Activated CD8-positive, alpha-beta T cell treated with anti-CD3 and anti-CD28 coated beads, Interleukin-2, amount 10 ng/mL, durations not matched to agents 7 days and 5 days (primary cell): Measurements from ENCODE around the gene MUSTN1. TPM values are rescaled to one million over a fixed set of nuclear protein-coding genes. Genes with fewer than 3 reads are reported as not detected.

Source experiments
- ATAC-seq: fragments of 150-1000 bp; cut with Tn5 transposase; one replicate; pipeline ENCODE4 v1.10.0; 2021; ENCODE audit warnings: moderate library complexity
- CTCF ChIA-PET: fragments of 350-600 bp; sonication (Branson Sonifier 250); formaldehyde crosslinking; loops from one replicate; lab custom pipeline; 2021; ENCODE audit warnings: antibody characterized with exemption; lab: Charles Lee
- POLR2A ChIA-PET: fragments of 350-600 bp; sonication (Branson Sonifier 250); formaldehyde crosslinking; loops from one replicate; lab custom pipeline; 2021; ENCODE audit warnings: antibody characterized with exemption; lab: Charles Lee
- DNase-seq: peaks from one replicate; pipeline ENCODE4 v3.0.0-alpha.2; 2020
- H3K27ac Mint-ChIP-seq: one replicate; pipeline ENCODE4 v1.8.0; 2021; ENCODE audit warnings: mild to moderate bottlenecking, mixed read lengths
- H3K27me3 Mint-ChIP-seq: one replicate; pipeline ENCODE4 v1.8.0; 2021; ENCODE audit warnings: low read depth, mixed read lengths
- H3K36me3 Mint-ChIP-seq: one replicate; pipeline ENCODE4 v1.8.0; 2021; ENCODE audit warnings: low read depth, mixed read lengths
- H3K4me1 Mint-ChIP-seq: one replicate; pipeline ENCODE4 v1.8.0; 2021; ENCODE audit warnings: low read depth, mixed read lengths
- H3K4me3 Mint-ChIP-seq: one replicate; pipeline ENCODE4 v1.8.0; 2021; ENCODE audit warnings: mild to moderate bottlenecking, mixed read lengths
- H3K9me3 Mint-ChIP-seq: one replicate; pipeline ENCODE4 v1.8.0; 2022; ENCODE audit warnings: mixed read lengths; ENCODE audit not compliant: insufficient read depth
- total RNA-seq, 2 experiments: library from RNA; stranded (reverse); gene quantifications; one replicate each; pipeline ENCODE4 v1.2.3, GENCODE V29; 2021

The MUSTN1 gene
- 1 to 10 TPM; 1.5 TPM for total RNA-seq

DNA sequence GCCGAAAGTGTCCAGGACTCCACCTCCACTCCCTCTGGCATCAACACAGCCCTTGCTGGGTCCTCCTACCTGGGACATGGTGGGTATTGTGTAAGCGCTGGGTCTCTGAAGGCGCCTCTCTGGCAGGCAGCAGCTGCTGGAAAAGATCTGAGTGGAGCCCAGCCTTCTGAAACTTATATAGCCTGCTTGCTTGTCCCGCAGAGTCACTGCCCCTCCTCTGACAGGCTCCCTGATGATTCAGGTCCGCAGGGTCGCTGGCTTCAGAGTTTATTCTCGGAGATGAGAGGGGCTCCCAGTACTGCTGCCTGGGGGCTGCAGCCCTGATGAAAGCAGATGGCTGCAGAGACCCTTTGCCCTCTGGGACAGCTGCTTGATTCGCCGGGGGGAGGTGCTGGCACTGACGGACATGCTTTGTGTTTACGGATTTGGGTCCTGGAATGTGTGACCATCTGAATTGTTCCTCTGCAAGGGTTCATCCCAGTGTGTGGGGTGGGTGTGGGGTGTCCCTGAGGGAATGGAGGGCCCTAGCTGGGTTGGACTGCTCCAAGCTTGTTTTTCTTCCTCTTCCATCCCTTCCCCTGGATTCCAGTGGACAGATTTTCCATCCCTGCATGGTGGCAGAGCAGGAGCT, at the start of gene MUSTN1:
TSS of gene MUSTN1 (minus strand) at position 149 of the 631 bp plus-strand sequence. CDS start at position 78, 71 bp downstream.
- no peak for ATAC-seq
- no peak within 1 kb of the TSS for H3K27ac Mint-ChIP-seq
- ChIA-PET POLR2A (no interaction called here), CTCF (no interaction called here)
- no peaks in the 10 kb centered on the region for H3K9me3 Mint-ChIP-seq
- no peak within 1 kb of the TSS for H3K4me3 Mint-ChIP-seq
- no peak for DNase-seq
- H3K36me3 Mint-ChIP-seq = peaks cover 16% of the 10 kb centered on the region
- no peaks in the 10 kb centered on the region for H3K27me3 Mint-ChIP-seq
- H3K4me1 Mint-ChIP-seq = peaks cover 54% of the 10 kb centered on the region

DNA sequence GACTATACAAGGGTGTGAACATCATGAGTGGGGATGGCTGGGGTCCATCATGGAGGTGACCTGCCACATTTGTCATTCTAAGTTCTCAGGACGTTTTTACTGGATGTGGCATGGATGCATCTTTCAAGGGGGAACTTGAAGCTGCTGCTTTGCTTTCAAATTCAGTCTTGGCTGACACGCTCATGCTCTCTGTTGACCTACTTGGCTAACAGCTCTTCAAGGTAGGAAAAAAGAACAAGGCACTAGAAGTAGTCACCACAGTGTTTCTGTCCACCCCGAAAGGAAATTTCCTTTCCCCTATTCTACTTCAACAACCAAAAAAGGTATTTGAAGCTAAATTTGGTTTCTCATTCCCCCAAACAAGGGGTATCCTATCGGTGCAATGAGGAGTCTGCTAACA, 47.6 kb upstream of the MUSTN1 start:
- no peak for DNase-seq
- POLR2A ChIA-PET = no interaction called here
- CTCF ChIA-PET = interaction anchor here (1.1 to 1.8 kb wide), 2 partner anchors 9 to 11 kb away, joined by 5 to 7 read pairs; no protein-coding TSS in a partner anchor
- Mint-ChIP-seq H3K36me3 (peaks cover 30% of the 10 kb centered on the region), H3K4me3 (no peak overlapping the region), H3K4me1 (no peaks in the 10 kb centered on the region), H3K27ac (no peak overlapping the region), H3K27me3 (no peaks in the 10 kb centered on the region), H3K9me3 (peaks cover 6% of the 10 kb centered on the region)
- no peak for ATAC-seq

DNA sequence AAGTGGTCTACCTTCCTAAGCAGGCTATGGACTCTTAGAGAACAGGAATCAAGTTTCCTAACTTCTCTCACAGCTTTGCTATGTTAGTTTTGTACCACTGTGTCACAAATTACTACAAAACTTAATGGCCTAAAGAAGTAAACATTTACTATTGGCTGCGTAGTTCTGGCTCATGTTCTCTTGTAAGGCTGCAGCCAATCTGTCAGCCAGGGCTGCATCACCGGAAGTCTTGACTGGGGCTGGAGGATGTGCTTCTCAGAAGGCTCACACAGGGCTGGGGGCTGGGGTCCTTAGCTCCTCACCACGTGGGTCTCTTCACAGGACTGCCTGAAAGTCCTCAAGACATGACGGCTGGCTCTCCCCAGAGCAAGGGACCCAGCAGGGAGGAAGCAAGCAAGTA, 47.1 kb upstream of the MUSTN1 start:
- H3K36me3 Mint-ChIP-seq = peaks cover 28% of the 10 kb centered on the region
- POLR2A ChIA-PET = interaction anchor here (0.6 kb wide), 1 partner anchor 228 kb away, joined by 3 read pairs; no protein-coding TSS in a partner anchor

DNA sequence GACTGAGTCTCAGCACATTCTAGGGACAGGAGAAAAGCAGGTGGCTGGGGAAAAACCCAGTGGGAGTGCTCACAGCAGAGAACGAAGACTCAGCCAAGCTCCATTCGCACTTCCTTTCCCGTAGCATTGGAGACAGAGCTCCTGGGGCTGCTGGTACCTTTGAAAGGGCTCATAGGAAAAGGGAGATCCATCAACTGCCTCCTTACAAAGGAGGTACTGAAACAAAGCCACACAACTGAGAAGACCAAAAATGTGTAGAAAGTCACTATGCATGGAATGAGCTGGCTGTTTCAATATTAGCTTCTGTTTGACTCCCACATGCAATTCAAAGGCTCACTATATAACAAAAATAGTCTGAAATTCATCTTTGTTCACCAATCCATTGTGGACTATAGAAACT, 45.7 kb upstream of the MUSTN1 start:
- H3K27me3 Mint-ChIP-seq = no peaks in the 10 kb centered on the region
- peaks cover 7% of the 10 kb centered on the region for H3K4me1 Mint-ChIP-seq
- H3K36me3 Mint-ChIP-seq = peaks cover 19% of the 10 kb centered on the region
- peaks cover 6% of the 10 kb centered on the region for H3K9me3 Mint-ChIP-seq
- no peak for DNase-seq
- ATAC-seq = no peak
- no peak overlapping the region for H3K27ac Mint-ChIP-seq
- ChIA-PET CTCF (interaction anchor here (0.6 to 1.4 kb wide), 3 partner anchors 35 to 378 kb away, joined by 3 to 4 read pairs (median 3); no protein-coding TSS in a partner anchor), POLR2A (no interaction called here)
- H3K4me3 Mint-ChIP-seq = no peak overlapping the region

More for the DNA sequence above, 47.1 kb upstream of the MUSTN1 start:
- H3K27ac Mint-ChIP-seq = no peak overlapping the region
- peaks cover 6% of the 10 kb centered on the region for H3K9me3 Mint-ChIP-seq
- ATAC-seq (no peak), DNase-seq (no peak)
- no peaks in the 10 kb centered on the region for H3K27me3 Mint-ChIP-seq
- no peaks in the 10 kb centered on the region for H3K4me1 Mint-ChIP-seq
- CTCF ChIA-PET = interaction anchor here (1.1 kb wide), 1 partner anchor 8 kb away, joined by 5 read pairs; no protein-coding TSS in a partner anchor
- H3K4me3 Mint-ChIP-seq = no peak overlapping the region

DNA sequence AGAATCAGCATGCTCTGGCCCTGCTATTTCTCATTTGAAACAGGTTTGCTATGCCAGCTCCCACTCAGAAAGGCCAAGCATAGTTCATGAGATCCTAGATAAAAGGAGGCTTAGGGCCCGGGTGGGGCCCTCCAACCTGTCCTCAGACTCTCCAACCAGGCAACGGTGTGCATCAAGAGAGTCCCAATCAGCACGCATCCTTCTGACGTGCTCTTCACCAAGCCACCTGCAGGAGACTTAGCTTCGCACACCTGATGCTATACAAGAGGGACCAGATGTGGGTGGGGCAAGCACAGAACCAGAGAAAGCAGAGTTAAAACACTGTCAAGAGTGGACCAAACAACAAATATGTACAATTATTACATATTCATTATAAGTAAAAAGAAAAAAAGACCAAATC, 45.2 kb upstream of the MUSTN1 start:
- Mint-ChIP-seq H3K4me1 (peaks cover 12% of the 10 kb centered on the region), H3K9me3 (peaks cover 3% of the 10 kb centered on the region), H3K27ac (no peak overlapping the region), H3K27me3 (no peaks in the 10 kb centered on the region), H3K4me3 (no peak overlapping the region), H3K36me3 (peaks cover 15% of the 10 kb centered on the region)
- ATAC-seq = no peak
- DNase-seq = no peak
- POLR2A ChIA-PET = no interaction called here
- CTCF ChIA-PET = interaction anchor here (0.8 to 1.4 kb wide), 3 partner anchors 12 to 42 kb away, joined by 3 to 4 read pairs (median 3); no protein-coding TSS in a partner anchor

DNA sequence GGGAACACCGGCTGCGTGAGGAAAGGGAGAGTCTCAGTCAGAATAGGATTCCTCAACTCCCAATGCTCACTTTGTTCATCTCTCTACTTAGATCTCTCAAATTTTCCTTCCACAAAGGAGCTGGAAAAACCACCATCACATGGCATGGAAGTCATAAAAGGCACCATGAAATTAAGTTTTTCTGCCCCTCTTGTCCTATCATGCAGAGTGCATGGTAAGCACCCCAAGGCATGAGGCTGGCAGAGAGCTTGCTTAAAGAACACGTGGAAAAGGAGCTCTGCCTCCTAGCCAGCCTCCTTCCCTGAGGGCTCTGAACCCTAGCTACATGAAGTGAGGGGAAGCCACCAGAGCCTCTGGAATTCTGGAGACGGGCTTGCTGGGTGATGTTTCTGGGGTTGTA, 44.8 kb upstream of the MUSTN1 start:
- CTCF ChIA-PET = interaction anchor here (0.8 to 1.4 kb wide), 3 partner anchors 13 to 42 kb away, joined by 3 to 4 read pairs (median 3); no protein-coding TSS in a partner anchor
- H3K27me3 Mint-ChIP-seq = no peaks in the 10 kb centered on the region
- DNase-seq = no peak

DNA sequence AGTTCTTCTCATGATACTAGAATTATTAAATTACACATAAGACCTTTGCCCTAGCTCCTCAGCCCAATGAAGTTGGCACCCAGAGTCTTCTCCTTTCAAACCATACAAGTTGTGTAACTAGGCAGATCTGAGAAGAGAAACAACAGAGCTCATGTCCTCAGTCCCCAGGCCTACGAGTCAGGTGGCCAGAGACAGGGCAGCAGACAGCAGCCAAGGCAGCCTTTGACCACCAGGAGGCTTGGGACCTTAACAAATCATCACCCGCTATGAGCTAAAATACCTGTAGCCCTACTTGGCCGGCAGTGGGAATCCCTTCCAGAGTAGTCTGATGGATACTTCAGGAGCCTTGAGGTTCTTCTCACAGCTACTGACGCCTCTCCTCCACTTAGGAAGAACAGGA, 44.3 kb upstream of the MUSTN1 start:
- H3K4me1 Mint-ChIP-seq = peaks cover 21% of the 10 kb centered on the region
- no peak overlapping the region for H3K4me3 Mint-ChIP-seq
- H3K27ac Mint-ChIP-seq = no peak overlapping the region
- no peaks in the 10 kb centered on the region for H3K27me3 Mint-ChIP-seq
- ATAC-seq (no peak), DNase-seq (no peak)
- ChIA-PET POLR2A (no interaction called here), CTCF (interaction anchor here (0.8 to 1.4 kb wide), 2 partner anchors 13 to 34 kb away, joined by 3 to 4 read pairs; no protein-coding TSS in a partner anchor)
- H3K36me3 Mint-ChIP-seq = peaks cover 9% of the 10 kb centered on the region
- H3K9me3 Mint-ChIP-seq = no peaks in the 10 kb centered on the region

More for the DNA sequence above, 44.8 kb upstream of the MUSTN1 start:
- POLR2A ChIA-PET = no interaction called here
- Mint-ChIP-seq H3K36me3 (peaks cover 10% of the 10 kb centered on the region), H3K27ac (no peak overlapping the region), H3K4me3 (no peak overlapping the region), H3K9me3 (no peaks in the 10 kb centered on the region), H3K4me1 (peaks cover 16% of the 10 kb centered on the region)
- ATAC-seq = no peak

DNA sequence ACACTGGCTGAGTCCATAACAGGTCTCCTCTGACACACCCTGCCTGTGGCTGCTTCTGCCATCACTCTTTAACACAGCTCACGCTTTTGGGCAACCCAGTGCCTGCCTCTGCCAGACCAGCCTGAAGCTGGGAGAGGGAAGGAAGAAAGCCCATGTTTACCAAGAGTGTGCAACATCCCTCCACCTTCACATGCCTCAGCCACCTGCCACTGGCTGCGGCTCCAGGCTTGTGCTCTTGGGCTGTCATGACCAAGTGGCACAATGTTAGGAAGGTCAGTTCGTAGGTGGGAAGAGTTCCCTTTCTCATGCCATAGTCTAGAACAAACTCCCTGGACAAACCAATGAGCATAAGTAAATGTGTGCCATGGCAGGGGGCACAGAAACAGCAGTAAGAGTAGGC, 42.3 kb upstream of the MUSTN1 start:
- Mint-ChIP-seq H3K36me3 (peaks cover 9% of the 10 kb centered on the region), H3K9me3 (no peaks in the 10 kb centered on the region), H3K4me3 (no peak overlapping the region), H3K4me1 (peaks cover 34% of the 10 kb centered on the region), H3K27me3 (no peaks in the 10 kb centered on the region), H3K27ac (no peak overlapping the region)
- ATAC-seq = no peak
- ChIA-PET POLR2A (no interaction called here), CTCF (no interaction called here)
- no peak for DNase-seq

DNA sequence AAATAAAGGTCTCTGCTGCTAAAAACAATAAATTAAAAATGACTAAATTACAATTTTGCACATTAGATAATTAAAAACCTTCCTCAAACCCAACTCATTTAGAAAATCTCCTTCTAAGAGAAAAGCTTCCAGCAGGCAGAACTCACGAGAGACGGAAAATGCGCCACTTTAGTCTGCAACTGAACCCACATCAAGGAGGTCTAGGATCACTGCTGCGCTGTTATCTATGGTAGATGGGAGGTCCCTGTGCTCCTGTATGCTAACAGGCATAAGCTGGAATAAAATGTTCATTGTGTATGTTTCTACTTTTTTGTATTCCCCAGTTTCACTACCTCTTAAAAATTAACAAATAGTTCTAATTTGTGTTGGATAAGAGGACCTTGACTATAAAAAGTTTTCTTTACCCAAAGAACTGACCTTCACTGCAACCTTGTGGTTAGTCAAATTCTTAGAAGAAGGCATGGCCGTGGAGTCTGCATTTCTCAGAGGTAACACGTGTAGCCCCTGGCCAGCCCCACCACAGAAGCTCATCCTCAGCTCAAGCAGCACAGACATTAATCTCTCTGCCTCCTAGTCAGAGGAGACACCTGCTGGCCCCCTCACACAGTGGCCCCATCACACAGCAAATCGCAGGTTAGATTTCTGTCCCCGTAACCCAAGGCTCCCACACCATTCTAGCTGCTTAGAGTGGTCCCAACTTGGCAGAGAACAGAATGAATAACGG, 40.2 kb upstream of the MUSTN1 start:
- ChIA-PET CTCF (interaction anchor here (0.9 to 2.2 kb wide), 4 partner anchors 7 to 104 kb away, joined by 3 to 5 read pairs (median 4); partner anchors contain the start of gene NEK4), POLR2A (no interaction called here)
- Mint-ChIP-seq H3K36me3 (peaks cover 7% of the 10 kb centered on the region), H3K27ac (peak overlapping the region; percentile 10), H3K27me3 (no peaks in the 10 kb centered on the region), H3K4me1 (peaks cover 47% of the 10 kb centered on the region), H3K9me3 (no peaks in the 10 kb centered on the region), H3K4me3 (peak overlapping the region; percentile 51)
- DNase-seq (no peak), ATAC-seq (peak; percentile 59)

DNA sequence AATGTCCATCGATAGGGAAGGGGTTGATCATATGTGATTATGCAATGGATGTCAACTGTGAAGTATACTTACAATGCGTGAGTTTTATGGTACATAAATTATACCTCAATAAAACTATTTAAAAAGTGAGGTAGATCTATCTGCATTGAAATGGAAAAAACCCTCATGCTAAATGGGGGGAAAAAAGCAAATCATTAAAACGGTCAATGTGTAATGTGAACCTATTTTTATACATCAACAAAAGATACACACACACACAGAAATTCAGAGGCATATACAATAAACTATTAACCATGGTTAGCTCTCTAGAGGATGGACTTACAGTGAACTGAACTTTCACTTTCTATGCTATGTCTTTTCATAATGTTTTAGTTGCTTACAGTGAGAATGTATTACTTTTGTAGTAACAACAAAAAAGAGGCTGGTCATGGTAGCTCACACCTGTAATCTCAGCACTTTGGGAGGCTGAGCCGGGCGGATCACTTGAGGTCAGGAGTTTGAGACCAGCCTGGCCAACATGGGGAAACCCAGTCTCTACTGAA, 39.4 kb upstream of the MUSTN1 start:
- H3K4me1 Mint-ChIP-seq = peaks cover 48% of the 10 kb centered on the region
- POLR2A ChIA-PET = no interaction called here

DNA sequence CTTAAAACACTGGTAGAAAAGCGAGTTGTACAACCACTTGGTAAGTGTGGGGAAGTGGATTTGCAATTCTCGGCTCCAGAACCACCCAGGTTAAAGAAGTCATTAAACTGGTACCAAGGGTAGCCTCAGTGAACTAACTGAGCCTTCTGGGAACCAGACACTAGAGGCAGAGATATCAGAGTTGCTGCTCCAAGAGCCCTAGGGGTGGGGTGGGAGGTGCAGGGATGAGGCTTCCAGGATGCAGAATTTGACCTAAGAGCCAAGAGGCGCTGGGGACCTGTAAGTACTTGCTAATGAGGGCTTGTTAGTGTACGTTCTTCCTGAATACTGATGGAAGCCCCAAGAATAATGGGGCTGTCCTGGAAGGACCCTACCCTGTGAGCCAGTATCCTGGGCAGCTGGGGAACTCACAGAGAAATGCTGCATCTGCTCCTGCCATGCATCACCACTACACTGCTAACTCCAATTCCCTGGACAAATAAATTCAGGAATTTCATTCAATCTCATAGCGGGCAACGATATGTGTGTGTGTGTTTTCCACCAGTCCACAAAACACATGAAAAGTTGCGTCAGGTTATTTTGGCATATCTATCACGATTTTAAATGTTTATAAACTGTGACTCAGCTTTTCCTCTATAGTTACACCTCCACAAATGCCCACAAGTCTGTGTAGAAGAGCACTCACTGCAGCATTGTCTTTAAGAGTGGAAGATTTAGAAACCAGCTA, 38.8 kb upstream of the MUSTN1 start:
- Mint-ChIP-seq H3K27me3 (no peaks in the 10 kb centered on the region), H3K9me3 (no peaks in the 10 kb centered on the region), H3K27ac (no peak overlapping the region), H3K4me3 (no peak overlapping the region), H3K4me1 (peaks cover 48% of the 10 kb centered on the region), H3K36me3 (peaks cover 2% of the 10 kb centered on the region)
- no peak for ATAC-seq
- POLR2A ChIA-PET = no interaction called here
- no peak for DNase-seq
- CTCF ChIA-PET = interaction anchor here (1.9 to 2.2 kb wide), 2 partner anchors 9 to 23 kb away, joined by 5 read pairs; no protein-coding TSS in a partner anchor

More for the DNA sequence above, 39.4 kb upstream of the MUSTN1 start:
- DNase-seq = no peak
- ATAC-seq = no peak
- CTCF ChIA-PET = interaction anchor here (1.9 to 2.2 kb wide), 2 partner anchors 8 to 24 kb away, joined by 5 read pairs; no protein-coding TSS in a partner anchor
- Mint-ChIP-seq H3K36me3 (peaks cover 5% of the 10 kb centered on the region), H3K27ac (peak overlapping the region; percentile 39), H3K9me3 (no peaks in the 10 kb centered on the region), H3K27me3 (no peaks in the 10 kb centered on the region), H3K4me3 (peak overlapping the region; percentile 15)
